ENCODE data around the gene CBL.
A peak's percentile ranks its signal among the peaks of the same experiment; 100 is the strongest.

- no peak for TF ChIP-seq CTCF (IDR thresholded peaks at IDR 0.05; ENCODE audit: low read depth, low read length)
- peak; percentile 51 for TF ChIP-seq POLR2A (IDR thresholded peaks at IDR 0.05; ENCODE audit: extremely low read depth, insufficient read length)
- TF ChIP-seq MAX (IDR thresholded peaks at IDR 0.05; ENCODE audit: low read depth, low read length), result no peak
- no peak for TF ChIP-seq MYC (IDR thresholded peaks at IDR 0.05; ENCODE audit: low read depth, low read length)
Measured at GRCh38 chr11:119320776-119321524, 114.8 kb downstream of the CBL start.
